Tibial nerve (tissue), 3 donors: ENCODE data around the gene LMBRD2.

Source experiments
- CTCF ChIP-seq, 5 experiments: fragments of 200-600 bp in 3 of 5; fragments of 450-650 bp in 2 of 5; sonication (generic) in 3 of 5; IDR thresholded peaks; one replicate each; pipeline ENCODE4 v1.5.1; 2016 to 2019; ENCODE audit warnings: antibody characterized with exemption in 5 of 5, mild to moderate bottlenecking in 3 of 5, moderate library complexity in 2 of 5
- POLR2A ChIP-seq, 2 donors: fragments of 450-650 bp; IDR thresholded peaks; one replicate each; pipeline ENCODE4 v1.6.1; 2017; ENCODE audit warnings: antibody characterized with exemption in 2 of 2, mild to moderate bottlenecking in 2 of 2, moderate library complexity in 2 of 2

- TF ChIP-seq POLR2A (IDR thresholded peaks at IDR 0.05) (no peak), CTCF (IDR thresholded peaks at IDR 0.05) (no peak)
Measured at GRCh38 chr5:36078430-36078829, 73.3 kb downstream of the LMBRD2 start.
